NCI-H128 (cell line): Measurements from ENCODE around the gene WDR5B.
"Not testable (repeated sequence)": the region's sequence is repeated elsewhere in the genome, so short reads cannot be mapped to it uniquely, and the experiment has no call there.

Experiments used
- DNase-seq: peaks from one replicate; lab custom pipeline; 2025; ENCODE audit not compliant: unreplicated experiment; lab: John Stamatoyannopoulos, UW

WDR5B gene

GRCh38 chr3:122374034-122374433 lies 41.8 kb downstream of the WDR5B start:
- no peak for DNase-seq

- no peak for DNase-seq
Measured at GRCh38 chr3:122366379-122366749, 49.5 kb downstream of the WDR5B start.

GRCh38 chr3:122365582-122366378 lies 50.1 kb downstream of the WDR5B start:
- not testable (repeated sequence) for DNase-seq

GRCh38 chr3:122365073-122365472 lies 50.8 kb downstream of the WDR5B start:
- no peak for DNase-seq

- DNase-seq = no peak
Measured at GRCh38 chr3:122364490-122364889, 51.4 kb downstream of the WDR5B start.
